ENCODE measurements around the gene MED16.

MED16 gene

DNA sequence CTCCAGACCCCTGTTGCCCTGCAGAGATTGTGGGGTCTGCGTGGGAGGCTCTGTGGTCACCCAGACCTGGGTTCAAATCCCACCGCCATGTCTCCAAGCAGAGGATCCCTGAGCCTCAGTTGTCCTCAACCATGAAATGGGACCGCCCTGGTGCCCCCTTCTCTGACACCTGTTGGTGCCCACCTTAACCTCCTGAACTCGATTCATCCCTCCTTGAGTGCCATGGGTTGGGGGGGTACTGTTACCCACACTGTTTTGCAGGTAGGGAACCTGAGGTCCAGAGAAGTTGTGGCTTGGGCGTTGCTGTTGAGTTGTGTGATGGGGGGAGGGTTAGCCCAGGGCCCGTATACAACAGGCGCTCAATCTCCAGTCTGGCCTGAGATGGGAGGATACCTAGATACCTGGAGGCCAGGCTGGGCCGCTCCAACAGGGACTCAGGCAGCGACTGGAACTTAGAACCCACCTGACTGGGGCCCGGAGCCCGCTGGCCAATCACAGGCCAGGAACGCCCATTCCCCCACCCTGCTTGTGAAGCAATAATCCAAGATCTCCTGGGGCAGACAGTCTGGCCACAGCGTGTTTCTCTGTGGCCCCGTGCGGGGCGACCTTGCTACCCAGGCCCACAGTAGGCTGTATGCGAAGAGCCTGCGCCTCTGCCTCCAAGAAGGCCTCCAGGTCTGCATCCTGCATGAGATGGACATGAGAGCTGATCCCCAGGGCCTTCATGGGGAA lies 35.6 kb upstream of the MED16 start:
- DNase-seq (ENCODE audit: low read depth, low spot score): no peak
- H3K4me3 ChIP-seq (ENCODE audit: low read length): no peak overlapping the region

DNA sequence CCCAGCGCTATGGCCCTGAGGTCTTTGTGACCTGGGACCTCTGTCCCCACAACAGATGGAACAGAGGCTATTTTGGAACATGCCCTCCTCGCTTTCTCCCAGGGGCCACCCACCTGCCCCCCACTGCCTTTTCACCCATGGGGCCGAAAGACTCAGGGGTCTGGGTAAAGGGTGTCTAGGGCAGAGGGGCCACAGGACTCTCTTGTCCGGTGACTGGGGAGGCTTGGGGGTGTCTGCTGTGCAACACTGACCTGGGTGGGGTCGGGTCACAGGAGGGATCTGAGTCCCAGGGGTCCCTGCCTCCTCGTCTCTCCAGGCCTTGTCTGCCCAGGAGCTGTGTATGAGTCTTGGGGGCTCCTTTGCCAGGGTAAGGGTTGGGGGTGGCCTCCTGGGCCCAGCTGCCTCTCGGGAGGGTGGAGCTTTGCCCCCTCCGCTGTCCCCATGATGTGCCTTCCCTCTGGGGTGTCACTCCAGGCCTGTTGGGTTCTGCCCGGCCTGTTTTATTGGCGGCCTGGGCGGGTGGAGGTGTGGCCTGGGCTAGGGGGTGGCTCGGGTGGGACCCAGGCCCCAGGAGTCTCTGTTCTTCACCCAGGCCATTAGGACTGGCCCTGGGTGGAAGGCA lies 34.9 kb upstream of the MED16 start:
- H3K4me3 ChIP-seq (ENCODE audit: low read length): no peak overlapping the region
- DNase-seq (ENCODE audit: low read depth, low spot score): no peak

DNA sequence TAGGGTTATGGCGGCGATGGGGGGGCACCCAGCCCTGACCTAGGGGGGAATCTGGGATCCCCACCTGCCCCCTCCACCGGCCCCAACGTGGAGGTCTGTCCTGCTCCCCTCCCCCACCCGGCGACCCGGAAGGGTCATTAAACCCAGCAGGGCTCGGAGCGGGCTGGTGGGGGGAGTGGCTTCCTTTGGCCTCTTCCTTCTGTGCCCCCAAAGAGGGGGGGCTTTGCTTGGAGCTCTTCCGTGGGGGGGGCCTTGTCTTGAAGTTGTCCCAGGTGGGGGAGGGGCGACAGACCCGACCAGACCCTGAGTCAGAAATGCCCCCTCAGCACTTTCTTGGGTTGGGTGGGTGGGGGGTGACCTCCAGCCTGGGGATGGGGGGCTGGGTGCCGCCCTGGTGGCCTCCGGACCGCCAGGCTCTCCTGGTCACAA lies 34.4 kb upstream of the MED16 start:
- H3K4me3 ChIP-seq (ENCODE audit: low read length): peak overlapping the region; percentile 78
- DNase-seq (ENCODE audit: low read depth, low spot score): no peak

GRCh38 chr19:926589-927350 lies 33.8 kb upstream of the MED16 start:
- DNase-seq (ENCODE audit: low read depth, low spot score): no peak
- peak overlapping the region; percentile 78 for H3K4me3 ChIP-seq (ENCODE audit: low read length)

- H3K4me3 ChIP-seq (ENCODE audit: low read length): peak overlapping the region; percentile 78
- no peak for DNase-seq (ENCODE audit: low read depth, low spot score)
Measured at GRCh38 chr19:926323-926588, 33.3 kb upstream of the MED16 start.

- DNase-seq (ENCODE audit: low read depth, low spot score): peak; percentile 75
- H3K4me3 ChIP-seq (ENCODE audit: low read length): peak within 1 kb of the TSS; percentile 78
Measured at GRCh38 chr19:925526-926322, 32.7 kb upstream of the MED16 start, which contains the start of gene ARID3A. Gene ARID3A (plus strand): TSS chr19:926035. CDS start chr19:929529, 3,494 bp downstream.

DNA sequence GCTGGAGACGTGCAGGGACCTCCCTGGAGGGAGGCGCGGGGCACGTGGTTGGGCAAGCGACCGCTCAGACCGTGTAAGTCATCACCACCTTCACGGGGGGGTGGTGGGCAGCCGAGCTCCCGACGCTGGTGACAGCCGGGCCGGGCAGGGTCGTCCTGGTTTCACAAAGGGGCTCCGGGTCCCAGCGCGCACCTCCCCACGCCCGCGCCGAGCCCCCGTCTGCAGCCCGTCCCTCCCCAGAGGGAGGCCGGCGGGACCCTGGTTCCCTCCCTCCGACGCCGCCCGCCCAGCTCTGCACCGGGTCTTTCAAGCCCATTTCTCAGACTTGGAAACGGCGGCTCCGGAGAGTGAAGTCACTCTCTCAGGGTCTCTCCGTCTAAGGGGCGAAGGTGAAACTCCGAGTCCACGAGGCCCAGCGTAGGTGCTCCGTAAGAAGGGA lies 32.1 kb upstream of the MED16 start:
- DNase-seq (ENCODE audit: low read depth, low spot score): no peak
- peak overlapping the region; percentile 78 for H3K4me3 ChIP-seq (ENCODE audit: low read length)

GRCh38 chr19:924553-925086 lies 31.6 kb upstream of the MED16 start:
- H3K4me3 ChIP-seq (ENCODE audit: low read length): peak overlapping the region; percentile 78
- no peak for DNase-seq (ENCODE audit: low read depth, low spot score)

DNA sequence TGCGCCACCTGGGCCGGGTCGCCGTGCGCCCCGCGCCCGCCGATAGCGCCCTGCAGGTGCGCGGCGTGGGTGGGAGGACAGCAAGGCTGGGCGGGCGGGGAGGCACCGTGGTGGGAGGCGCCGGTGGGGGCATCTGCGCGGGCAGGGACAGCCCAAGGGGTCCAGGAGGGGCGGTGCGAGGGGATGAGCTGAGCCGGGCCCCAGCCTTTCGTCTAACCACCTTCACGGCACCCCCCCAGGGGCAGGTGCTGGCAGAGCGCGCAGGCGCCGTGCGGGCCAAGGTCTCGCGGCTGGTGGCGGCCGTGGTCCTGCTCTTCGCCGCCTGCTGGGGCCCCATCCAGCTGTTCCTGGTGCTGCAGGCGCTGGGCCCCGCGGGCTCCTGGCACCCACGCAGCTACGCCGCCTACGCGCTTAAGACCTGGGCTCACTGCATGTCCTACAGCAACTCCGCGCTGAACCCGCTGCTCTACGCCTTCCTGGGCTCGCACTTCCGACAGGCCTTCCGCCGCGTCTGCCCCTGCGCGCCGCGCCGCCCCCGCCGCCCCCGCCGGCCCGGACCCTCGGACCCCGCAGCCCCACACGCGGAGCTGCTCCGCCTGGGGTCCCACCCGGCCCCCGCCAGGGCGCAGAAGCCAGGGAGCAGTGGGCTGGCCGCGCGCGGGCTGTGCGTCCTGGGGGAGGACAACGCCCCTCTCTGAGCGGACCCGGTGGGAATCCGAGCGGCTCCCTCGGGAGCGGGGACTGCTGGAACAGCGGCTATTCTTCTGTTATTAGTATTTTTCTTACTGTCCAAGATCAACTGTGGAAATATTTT lies 27.3 kb upstream of the MED16 start:
- DNase-seq (ENCODE audit: low read depth, low spot score): peak; percentile 35
- peak overlapping the region; percentile 48 for H3K4me3 ChIP-seq (ENCODE audit: low read length)

DNA sequence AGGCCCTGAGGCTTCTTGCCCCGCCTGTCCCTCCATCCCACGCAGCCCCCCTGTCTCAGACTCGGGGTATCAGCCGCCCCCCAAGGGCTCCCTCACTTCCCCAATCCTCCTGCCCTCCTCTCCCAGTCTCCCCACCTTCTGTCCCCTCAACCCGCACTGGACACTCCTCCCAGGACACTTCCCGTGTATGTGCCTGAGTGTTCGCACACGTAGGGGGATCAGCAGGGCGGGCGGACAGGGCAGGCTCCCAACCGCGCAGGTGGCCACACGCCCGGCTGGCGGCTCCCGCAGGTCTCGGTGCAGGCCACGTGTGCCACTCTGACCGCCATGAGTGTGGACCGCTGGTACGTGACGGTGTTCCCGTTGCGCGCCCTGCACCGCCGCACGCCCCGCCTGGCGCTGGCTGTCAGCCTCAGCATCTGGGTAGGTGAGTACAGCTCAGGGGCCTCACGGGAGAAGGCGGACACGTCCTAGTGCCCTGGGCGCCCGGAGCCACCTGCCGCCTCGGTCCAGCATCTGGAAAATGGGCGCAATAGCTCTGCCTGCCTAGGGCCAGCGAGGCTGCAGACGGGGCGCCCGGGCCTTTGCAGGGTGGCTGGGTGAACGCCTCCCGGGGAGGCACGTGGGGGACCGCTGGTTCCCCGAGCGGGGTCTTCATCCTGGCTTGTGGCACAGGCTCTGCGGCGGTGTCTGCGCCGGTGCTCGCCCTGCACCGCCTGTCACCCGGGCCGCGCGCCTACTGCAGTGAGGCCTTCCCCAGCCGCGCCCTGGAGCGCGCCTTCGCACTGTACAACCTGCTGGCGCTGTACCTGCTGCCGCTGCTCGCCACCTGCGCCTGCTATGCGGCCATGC lies 26.4 kb upstream of the MED16 start:
- no peak overlapping the region; the same call in 1 of the 2 replicates for H3K4me3 ChIP-seq (ENCODE audit: low read length)
- DNase-seq (ENCODE audit: low read depth, low spot score): no peak

DNA sequence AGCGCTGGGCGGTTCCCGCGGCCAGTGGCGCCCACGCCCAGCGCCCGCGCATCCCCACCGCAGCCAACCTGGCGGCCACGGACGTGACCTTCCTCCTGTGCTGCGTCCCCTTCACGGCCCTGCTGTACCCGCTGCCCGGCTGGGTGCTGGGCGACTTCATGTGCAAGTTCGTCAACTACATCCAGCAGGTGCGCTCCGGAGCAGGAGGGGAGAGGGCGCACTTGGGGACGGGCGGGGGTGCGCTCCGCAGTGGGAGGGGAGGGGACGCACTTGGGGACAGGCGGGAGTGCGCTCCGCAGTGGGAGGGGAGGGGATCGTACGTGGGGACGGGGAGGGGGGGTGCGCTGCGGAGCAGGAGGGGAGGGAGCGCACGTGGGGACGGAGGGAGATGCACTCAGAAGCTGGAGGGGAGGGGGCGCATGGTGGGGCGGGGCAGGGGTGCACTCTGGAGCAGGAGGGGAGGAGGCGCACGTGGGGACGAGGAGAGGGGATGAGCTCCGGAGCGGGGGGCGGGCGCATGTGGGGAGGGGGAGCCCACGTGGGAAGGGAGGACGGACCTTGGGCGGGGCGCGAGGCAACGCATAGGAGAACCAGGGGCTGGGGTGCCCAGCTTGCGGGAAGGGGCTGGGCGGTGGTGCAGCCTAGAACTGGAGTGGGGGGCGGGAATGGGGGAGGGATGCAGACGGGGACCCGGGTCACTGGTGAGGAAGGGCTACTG lies 25.7 kb upstream of the MED16 start:
- DNase-seq (ENCODE audit: low read depth, low spot score): no peak
- no peak overlapping the region for H3K4me3 ChIP-seq (ENCODE audit: low read length)

- H3K4me3 ChIP-seq (ENCODE audit: low read length): no peak overlapping the region
- DNase-seq (ENCODE audit: low read depth, low spot score): no peak
Measured at GRCh38 chr19:918152-918437, 25.1 kb upstream of the MED16 start.

GRCh38 chr19:917323-918151 lies 24.6 kb upstream of the MED16 start, which contains the start of gene KISS1R:
Gene KISS1R (plus strand): TSS chr19:917333. CDS start chr19:917503, 170 bp downstream.
- no peak for DNase-seq (ENCODE audit: low read depth, low spot score)
- no peak within 1 kb of the TSS for H3K4me3 ChIP-seq (ENCODE audit: low read length)

- H3K4me3 ChIP-seq (ENCODE audit: low read length): no peak overlapping the region
- DNase-seq (ENCODE audit: low read depth, low spot score): no peak
Measured at GRCh38 chr19:916645-917322, 23.8 kb upstream of the MED16 start.

GRCh38 chr19:913080-913748 lies 20.2 kb upstream of the MED16 start, which contains the start of gene R3HDM4:
Gene R3HDM4 (minus strand): TSS chr19:913219. CDS start chr19:913157, 62 bp downstream.
- no peak for DNase-seq (ENCODE audit: low read depth, low spot score)
- H3K4me3 ChIP-seq (ENCODE audit: low read length): peak within 1 kb of the TSS; percentile 75
